ENCODE measurements around the gene NAB1. TPM values are rescaled to one million over a fixed set of nuclear protein-coding genes. Genes with fewer than 3 reads are reported as not detected.

Gene NAB1
- total and polyA plus RNA-seq, 2 experiments from 2014 or later: 10.4 to 40.2 TPM

- no peak for ATAC-seq
- H3K27ac Mint-ChIP-seq: no peak overlapping the region
- H3K4me2 ChIP-seq: no peak overlapping the region
- DNase-seq (ENCODE audit: low spot score): no peak
- H4K20me1 ChIP-seq (replicated peaks; ENCODE audit: insufficient read depth): no peaks in the 10 kb centered on the region
- H3K4me1 ChIP-seq (ENCODE audit: insufficient read depth): no peaks in the 10 kb centered on the region; the same call in 1 of the 2 replicates
- no peak for TF ChIP-seq ZNF331 (CRISPR knock-in tag; IDR thresholded peaks at IDR 0.05; ENCODE audit: low read depth)
- TF ChIP-seq CREB1 (CRISPR knock-in tag; IDR thresholded peaks at IDR 0.05; ENCODE audit: low read depth): no peak
- no peak for TF ChIP-seq ETS1 (IDR thresholded peaks at IDR 0.05)
- no peak for TF ChIP-seq JUNB (IDR thresholded peaks at IDR 0.05; ENCODE audit: unreplicated experiment)
- TF ChIP-seq STAT1 (IDR thresholded peaks at IDR 0.05; ENCODE audit: unreplicated experiment): no peak
- TF ChIP-seq POLR2AphosphoS5 (IDR thresholded peaks at IDR 0.05; ENCODE audit: low read depth): no peak
- TF ChIP-seq, protein P1, sequence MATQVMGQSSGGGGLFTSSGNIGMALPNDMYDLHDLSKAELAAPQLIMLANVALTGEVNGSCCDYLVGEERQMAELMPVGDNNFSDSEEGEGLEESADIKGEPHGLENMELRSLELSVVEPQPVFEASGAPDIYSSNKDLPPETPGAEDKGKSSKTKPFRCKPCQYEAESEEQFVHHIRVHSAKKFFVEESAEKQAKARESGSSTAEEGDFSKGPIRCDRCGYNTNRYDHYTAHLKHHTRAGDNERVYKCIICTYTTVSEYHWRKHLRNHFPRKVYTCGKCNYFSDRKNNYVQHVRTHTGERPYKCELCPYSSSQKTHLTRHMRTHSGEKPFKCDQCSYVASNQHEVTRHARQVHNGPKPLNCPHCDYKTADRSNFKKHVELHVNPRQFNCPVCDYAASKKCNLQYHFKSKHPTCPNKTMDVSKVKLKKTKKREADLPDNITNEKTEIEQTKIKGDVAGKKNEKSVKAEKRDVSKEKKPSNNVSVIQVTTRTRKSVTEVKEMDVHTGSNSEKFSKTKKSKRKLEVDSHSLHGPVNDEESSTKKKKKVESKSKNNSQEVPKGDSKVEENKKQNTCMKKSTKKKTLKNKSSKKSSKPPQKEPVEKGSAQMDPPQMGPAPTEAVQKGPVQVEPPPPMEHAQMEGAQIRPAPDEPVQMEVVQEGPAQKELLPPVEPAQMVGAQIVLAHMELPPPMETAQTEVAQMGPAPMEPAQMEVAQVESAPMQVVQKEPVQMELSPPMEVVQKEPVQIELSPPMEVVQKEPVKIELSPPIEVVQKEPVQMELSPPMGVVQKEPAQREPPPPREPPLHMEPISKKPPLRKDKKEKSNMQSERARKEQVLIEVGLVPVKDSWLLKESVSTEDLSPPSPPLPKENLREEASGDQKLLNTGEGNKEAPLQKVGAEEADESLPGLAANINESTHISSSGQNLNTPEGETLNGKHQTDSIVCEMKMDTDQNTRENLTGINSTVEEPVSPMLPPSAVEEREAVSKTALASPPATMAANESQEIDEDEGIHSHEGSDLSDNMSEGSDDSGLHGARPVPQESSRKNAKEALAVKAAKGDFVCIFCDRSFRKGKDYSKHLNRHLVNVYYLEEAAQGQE (IDR thresholded peaks at IDR 0.05; ENCODE audit: unreplicated experiment): no peak
- no peak for TF ChIP-seq EZH2phosphoT487 (IDR thresholded peaks at IDR 0.05; ENCODE audit: unreplicated experiment)
- TF ChIP-seq, protein P2, sequence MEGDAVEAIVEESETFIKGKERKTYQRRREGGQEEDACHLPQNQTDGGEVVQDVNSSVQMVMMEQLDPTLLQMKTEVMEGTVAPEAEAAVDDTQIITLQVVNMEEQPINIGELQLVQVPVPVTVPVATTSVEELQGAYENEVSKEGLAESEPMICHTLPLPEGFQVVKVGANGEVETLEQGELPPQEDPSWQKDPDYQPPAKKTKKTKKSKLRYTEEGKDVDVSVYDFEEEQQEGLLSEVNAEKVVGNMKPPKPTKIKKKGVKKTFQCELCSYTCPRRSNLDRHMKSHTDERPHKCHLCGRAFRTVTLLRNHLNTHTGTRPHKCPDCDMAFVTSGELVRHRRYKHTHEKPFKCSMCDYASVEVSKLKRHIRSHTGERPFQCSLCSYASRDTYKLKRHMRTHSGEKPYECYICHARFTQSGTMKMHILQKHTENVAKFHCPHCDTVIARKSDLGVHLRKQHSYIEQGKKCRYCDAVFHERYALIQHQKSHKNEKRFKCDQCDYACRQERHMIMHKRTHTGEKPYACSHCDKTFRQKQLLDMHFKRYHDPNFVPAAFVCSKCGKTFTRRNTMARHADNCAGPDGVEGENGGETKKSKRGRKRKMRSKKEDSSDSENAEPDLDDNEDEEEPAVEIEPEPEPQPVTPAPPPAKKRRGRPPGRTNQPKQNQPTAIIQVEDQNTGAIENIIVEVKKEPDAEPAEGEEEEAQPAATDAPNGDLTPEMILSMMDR (conservative IDR thresholded peaks at IDR 0.05; ENCODE audit: low read depth in 2 of 2): no peak
- no peak for TF ChIP-seq ZNF462 (CRISPR knock-in tag; IDR thresholded peaks at IDR 0.05)
- TF ChIP-seq NANOG (IDR thresholded peaks at IDR 0.05; ENCODE audit: borderline replicate concordance): no peak
- TF ChIP-seq EZH2 (IDR thresholded peaks at IDR 0.05; ENCODE audit: low read depth, unreplicated experiment): no peak
- no peaks in the 10 kb centered on the region for H3K36me3 ChIP-seq (ENCODE audit: insufficient read depth)
- H3K4me1 Mint-ChIP-seq: peaks cover 2% of the 10 kb centered on the region; the same call in 1 of the 3 replicates
- no peaks in the 10 kb centered on the region for H3K9me2 ChIP-seq (ENCODE audit: insufficient read depth)
- H3K27ac ChIP-seq (ENCODE audit: low read depth): no peak overlapping the region
- no peaks in the 10 kb centered on the region for H3K9me3 Mint-ChIP-seq
- H3K27me3 ChIP-seq (ENCODE audit: insufficient read depth): no peaks in the 10 kb centered on the region
- H3F3A ChIP-seq (replicated peaks; ENCODE audit: low read depth): no peaks in the 10 kb centered on the region
- H3K4me3 ChIP-seq: no peak overlapping the region
- no peak overlapping the region for H3K4me3 Mint-ChIP-seq
- no peaks in the 10 kb centered on the region for H3K36me3 Mint-ChIP-seq (ENCODE audit: low read depth)
- no peaks in the 10 kb centered on the region for H3K27me3 Mint-ChIP-seq (ENCODE audit: insufficient read depth, low read depth, poor library complexity)
- no peak overlapping the region for H2AFZ ChIP-seq
- no peaks in the 10 kb centered on the region for H3K79me2 ChIP-seq (replicated peaks; ENCODE audit: insufficient read depth)
These were observed 74.7 kb downstream of the NAB1 start for GRCh38 chr2:190723397-190724090.

Data from GM23338 (cell line).